Gastrocnemius medialis (tissue), 4 donors: ENCODE measurements around the gene NLGN1. TPM values are rescaled to one million over a fixed set of nuclear protein-coding genes. Genes with fewer than 3 reads are reported as not detected.

Source experiments
- ATAC-seq, 2 donors: fragments of 150-250 bp; one replicate each; pipeline ENCODE4 v1.9.1; 2016
- DNase-seq, 2 donors: peaks; one replicate each; pipeline ENCODE4 v3.0.0-alpha.2; 2019
- H3K27ac ChIP-seq, 4 donors: fragments of 200-600 bp; sonication (generic); 1 replicate in 1 of 4; 2 replicates in 3 of 4; pipeline ENCODE4 v1.5.1; 2016 to 2018; ENCODE audit warnings: mild to moderate bottlenecking in 2 of 4, moderate library complexity in 1 of 4
- H3K27me3 ChIP-seq, 3 donors: fragments of 200-600 bp; sonication (generic) in 2 of 3; 1 replicate in 1 of 3; 2 replicates in 2 of 3; pipeline versions ENCODE4 v1.5.1 to v1.6.0; 2016 to 2019; ENCODE audit warnings: mild to moderate bottlenecking in 1 of 3, moderate library complexity in 1 of 3
- H3K36me3 ChIP-seq, 2 donors: fragments of 200-600 bp; sonication (generic) in 1 of 2; one replicate each; pipeline ENCODE4 v1.5.1; 2017 to 2018
- H3K4me1 ChIP-seq, 2 donors: fragments of 200-600 bp; sonication (generic) in 1 of 2; one replicate each; pipeline ENCODE4 v1.5.1; 2016 to 2017; ENCODE audit warnings: mild to moderate bottlenecking in 2 of 2
- H3K4me3 ChIP-seq, 4 donors: fragments of 200-600 bp; sonication (generic) in 3 of 4; 1 replicate in 1 of 4; 2 replicates in 3 of 4; pipeline ENCODE4 v1.5.1; 2016 to 2019; ENCODE audit warnings: mild to moderate bottlenecking in 2 of 4
- H3K9me3 ChIP-seq, 3 donors: fragments of 200-600 bp; sonication (generic) in 2 of 3; 1 replicate in 1 of 3; 2 replicates in 2 of 3; pipeline ENCODE4 v1.5.1; 2016 to 2019
- CTCF ChIP-seq, 5 experiments: fragments of 450-650 bp in 3 of 5; fragments of 200-600 bp in 2 of 5; sonication (generic) in 2 of 5; IDR thresholded peaks in 4 of 5; conservative IDR thresholded peaks in 1 of 5; 1 replicate in 4 of 5; 2 replicates in 1 of 5; pipeline ENCODE4 v1.5.1; 2016 to 2019; ENCODE audit warnings: antibody characterized with exemption in 5 of 5, mild to moderate bottlenecking in 3 of 5, moderate library complexity in 3 of 5
- POLR2A ChIP-seq, 2 donors: fragments of 450-650 bp; IDR thresholded peaks; one replicate each; pipeline ENCODE4 v1.6.1; 2017; ENCODE audit warnings: antibody characterized with exemption in 2 of 2, mild to moderate bottlenecking in 2 of 2, moderate library complexity in 2 of 2
- in situ Hi-C, 4 donors: fragments of 200-750 bp; cut with MboI; loops; one replicate each; pipeline versions ENCODE4 v1.15.0 to v1.8.0; 2017; ENCODE audit warnings: low sequenced_read_pairs in 4 of 4
- intact Hi-C: fragments of 100-400 bp; cut with DNase I; formaldehyde crosslinking; loops from one replicate; pipeline ENCODE4 v1.15.1; 2023; ENCODE audit warnings: low total_unique reads
- total RNA-seq, 4 donors: library from RNA; depleted of rRNA; stranded (reverse); fragments of >200 nt; gene quantifications; one replicate each; pipeline versions ENCODE4 v1.1.0 to v1.2.3, GENCODE V29; 2016

NLGN1 gene
- total RNA-seq, 4 donors from 2014 or later, result 0.52 to 1.9 (median 1.1) TPM

DNA sequence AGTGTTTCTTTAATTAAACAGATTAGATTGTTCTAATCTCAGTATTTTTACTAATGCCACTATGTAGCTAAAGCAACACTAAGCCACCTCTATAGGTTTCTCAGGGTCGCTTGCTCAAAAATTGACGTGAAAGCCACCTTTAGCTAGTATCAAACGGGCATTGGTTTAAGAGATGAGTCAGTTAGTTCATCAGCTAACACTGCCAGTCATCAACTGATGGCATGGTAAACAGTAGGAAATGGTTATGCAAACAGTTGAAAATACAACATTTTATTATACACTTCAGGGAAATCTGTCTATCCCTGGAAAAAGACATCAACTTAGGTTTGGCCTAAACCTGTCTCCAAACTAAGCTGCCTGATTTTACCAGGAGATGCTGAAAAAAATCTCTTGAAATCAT is 879.3 kb downstream of the NLGN1 start:
- in situ Hi-C loops (no loop called here), intact Hi-C loops (no loop called here)
- H3K27ac ChIP-seq, result no peak overlapping the region
- TF ChIP-seq POLR2A (IDR thresholded peaks at IDR 0.05), result no peak
- no peak for TF ChIP-seq CTCF (IDR thresholded peaks at IDR 0.05 in 4 of 5, conservative IDR thresholded peaks at IDR 0.05 in 1 of 5)
- ATAC-seq, result no peak
- H3K36me3 ChIP-seq, result no peaks in the 10 kb centered on the region
- DNase-seq, result no peak
- no peaks in the 10 kb centered on the region for H3K4me1 ChIP-seq
- H3K9me3 ChIP-seq, result no peaks in the 10 kb centered on the region
- H3K27me3 ChIP-seq, result no peaks in the 10 kb centered on the region
- no peak overlapping the region for H3K4me3 ChIP-seq

GRCh38 chr3:174278094-174278493 is 880.5 kb downstream of the NLGN1 start:
- in situ Hi-C loops (no loop called here), intact Hi-C loops (no loop called here)
- no peaks in the 10 kb centered on the region for H3K4me1 ChIP-seq
- no peak overlapping the region for H3K4me3 ChIP-seq
- no peaks in the 10 kb centered on the region for H3K9me3 ChIP-seq
- H3K27me3 ChIP-seq, result no peaks in the 10 kb centered on the region
- H3K36me3 ChIP-seq, result no peaks in the 10 kb centered on the region
- DNase-seq (no peak), ATAC-seq (no peak)
- no peak overlapping the region for H3K27ac ChIP-seq
- no peak for TF ChIP-seq POLR2A (IDR thresholded peaks at IDR 0.05)
- TF ChIP-seq CTCF (IDR thresholded peaks at IDR 0.05 in 4 of 5, conservative IDR thresholded peaks at IDR 0.05 in 1 of 5), result no peak

DNA sequence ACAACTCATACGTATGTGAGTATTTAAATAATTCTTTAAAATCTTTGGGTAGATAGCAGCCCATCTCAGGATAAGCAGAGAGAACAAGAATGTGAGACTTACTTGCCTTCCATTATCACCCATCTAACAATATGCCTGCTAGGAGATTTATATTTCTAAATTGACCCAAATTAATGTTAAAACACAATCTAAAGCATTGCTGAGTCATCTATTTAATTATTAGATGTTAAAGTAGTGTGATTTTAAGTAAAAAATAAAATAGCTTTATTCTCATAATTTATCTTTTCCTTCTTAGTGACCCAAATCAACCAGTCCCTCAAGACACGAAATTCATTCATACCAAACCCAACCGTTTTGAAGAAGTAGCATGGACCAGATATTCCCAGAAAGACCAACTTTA is 882.6 kb downstream of the NLGN1 start:
- no peak for TF ChIP-seq POLR2A (IDR thresholded peaks at IDR 0.05)
- no peak for TF ChIP-seq CTCF (IDR thresholded peaks at IDR 0.05 in 4 of 5, conservative IDR thresholded peaks at IDR 0.05 in 1 of 5)
- no peak for DNase-seq
- Histone ChIP-seq H3K27ac (no peak overlapping the region), H3K4me1 (no peaks in the 10 kb centered on the region), H3K36me3 (no peaks in the 10 kb centered on the region), H3K27me3 (no peaks in the 10 kb centered on the region), H3K9me3 (no peaks in the 10 kb centered on the region), H3K4me3 (no peak overlapping the region)
- intact Hi-C loops, result no loop called here
- in situ Hi-C loops, result no loop called here
- ATAC-seq, result no peak

DNA sequence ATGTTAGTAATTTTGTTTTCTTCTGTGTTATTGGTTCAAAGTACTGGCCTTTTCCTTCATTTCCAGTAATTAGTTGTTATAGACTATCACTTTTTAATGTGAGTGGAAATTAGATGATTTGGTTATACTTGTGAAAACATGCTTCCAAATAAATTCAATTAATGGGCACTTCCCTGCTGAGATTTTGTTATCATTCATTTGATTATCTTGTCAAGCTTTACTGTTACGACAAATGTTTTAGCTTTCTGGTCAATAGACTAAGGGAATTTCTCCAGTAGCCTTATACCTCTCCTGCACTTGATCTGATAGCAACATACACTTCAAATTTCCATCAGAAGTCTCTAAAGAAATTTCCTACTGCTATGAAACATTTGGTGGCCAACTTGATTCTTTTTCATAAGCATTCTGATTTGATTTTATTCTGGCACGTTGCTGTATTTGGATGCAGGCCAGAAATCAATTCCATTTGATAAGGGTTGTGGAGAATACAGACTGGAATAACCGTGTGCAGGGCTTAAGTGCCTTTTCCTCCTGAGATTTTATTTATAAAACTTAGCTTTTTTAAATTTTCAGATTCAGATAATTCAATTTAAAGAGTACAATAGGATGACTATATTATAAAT is 887.8 kb downstream of the NLGN1 start:
- TF ChIP-seq POLR2A (IDR thresholded peaks at IDR 0.05) (no peak), CTCF (IDR thresholded peaks at IDR 0.05 in 4 of 5, conservative IDR thresholded peaks at IDR 0.05 in 1 of 5) (no peak)
- intact Hi-C loops, result no loop called here

DNA sequence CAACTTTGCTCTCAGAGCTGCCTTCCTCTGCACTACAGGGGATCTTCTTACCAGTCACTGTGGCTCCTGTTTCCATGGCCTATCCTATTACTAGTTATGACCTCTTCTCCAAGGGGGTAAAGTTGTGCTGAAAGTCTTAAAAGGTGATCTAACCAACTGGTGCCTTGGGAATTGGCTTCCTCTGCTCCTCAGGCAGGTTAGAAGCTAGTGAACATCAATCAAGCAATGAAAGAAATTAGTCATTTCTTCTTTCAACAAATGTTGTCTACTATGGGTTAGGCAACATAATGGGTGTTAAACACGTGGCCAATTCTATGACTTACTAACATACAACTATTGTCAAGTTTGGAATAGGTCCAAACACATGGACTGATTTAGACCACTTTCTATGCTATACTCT is 890.2 kb downstream of the NLGN1 start:
- Histone ChIP-seq H3K27ac (no peak overlapping the region), H3K4me1 (no peaks in the 10 kb centered on the region), H3K27me3 (no peaks in the 10 kb centered on the region), H3K9me3 (no peaks in the 10 kb centered on the region), H3K36me3 (no peaks in the 10 kb centered on the region), H3K4me3 (no peak overlapping the region)
- TF ChIP-seq POLR2A (IDR thresholded peaks at IDR 0.05) (no peak), CTCF (IDR thresholded peaks at IDR 0.05 in 4 of 5, conservative IDR thresholded peaks at IDR 0.05 in 1 of 5) (no peak)
- intact Hi-C loops, result no loop called here
- ATAC-seq (no peak), DNase-seq (no peak)
- in situ Hi-C loops, result no loop called here

More for the DNA sequence above, 887.8 kb downstream of the NLGN1 start:
- Histone ChIP-seq H3K4me1 (no peaks in the 10 kb centered on the region), H3K4me3 (no peak overlapping the region), H3K27me3 (no peaks in the 10 kb centered on the region), H3K27ac (no peak overlapping the region), H3K9me3 (no peaks in the 10 kb centered on the region), H3K36me3 (no peaks in the 10 kb centered on the region)
- in situ Hi-C loops, result no loop called here
- ATAC-seq, result no peak
- DNase-seq, result no peak
